Ovary (tissue), 3 donors: ENCODE data around the gene LITAF.

ENCODE experiments used
- CTCF ChIP-seq, 3 donors: fragments of 450-650 bp in 2 of 3; fragments of 200-600 bp in 1 of 3; IDR thresholded peaks; one replicate each; pipeline versions ENCODE4 v1.5.1 to v1.8.0; 2016 to 2022; ENCODE audit warnings: antibody characterized with exemption in 3 of 3, mild to moderate bottlenecking in 1 of 3
- EP300 ChIP-seq: sonication (generic); formaldehyde crosslinking; IDR thresholded peaks from one replicate; pipeline ENCODE4 v1.6.1; 2017; ENCODE audit warnings: antibody characterized with exemption
- POLR2A ChIP-seq: fragments of 450-650 bp; IDR thresholded peaks from one replicate; pipeline ENCODE4 v1.6.1; 2017; ENCODE audit warnings: antibody characterized with exemption, mild to moderate bottlenecking, moderate library complexity
- donor health status: DM: no; HTN: no; CAD: no.

GRCh38 chr16:11609474-11610120 is 22.9 kb upstream of the LITAF start:
- TF ChIP-seq CTCF (IDR thresholded peaks at IDR 0.05) (no peak), POLR2A (no peak), EP300 (no peak)
